Gastrocnemius medialis (tissue), 4 donors: Measurements from ENCODE around the gene RASSF4.

Source experiments
- CTCF ChIP-seq, 5 experiments: fragments of 450-650 bp in 3 of 5; fragments of 200-600 bp in 2 of 5; sonication (generic) in 2 of 5; IDR thresholded peaks in 4 of 5; conservative IDR thresholded peaks in 1 of 5; 1 replicate in 4 of 5; 2 replicates in 1 of 5; pipeline ENCODE4 v1.5.1; 2016 to 2019; ENCODE audit warnings: antibody characterized with exemption in 5 of 5, mild to moderate bottlenecking in 3 of 5, moderate library complexity in 3 of 5
- POLR2A ChIP-seq, 2 donors: fragments of 450-650 bp; IDR thresholded peaks; one replicate each; pipeline ENCODE4 v1.6.1; 2017; ENCODE audit warnings: antibody characterized with exemption in 2 of 2, mild to moderate bottlenecking in 2 of 2, moderate library complexity in 2 of 2

GRCh38 chr10:44962870-44963738 lies 3.5 kb downstream of the RASSF4 start:
- TF ChIP-seq CTCF (IDR thresholded peaks at IDR 0.05 in 4 of 5, conservative IDR thresholded peaks at IDR 0.05 in 1 of 5) (peak; percentile 44 to 68 (median 54)), POLR2A (IDR thresholded peaks at IDR 0.05) (peak; percentile 24 to 46)
